Vagina (tissue), 2 donors: ENCODE results near the gene BACE2. TPM values are rescaled to one million over a fixed set of nuclear protein-coding genes. Genes with fewer than 3 reads are reported as not detected.

ENCODE experiments used
- DNase-seq, 2 donors: peaks; one replicate each; pipeline ENCODE4 v3.0.0-alpha.2; 2017; ENCODE audit errors: extremely low spot score in 2 of 2
- H3K27ac ChIP-seq: fragments of 200-600 bp; sonication (generic); one replicate; pipeline ENCODE4 v1.5.1; 2019
- H3K27me3 ChIP-seq: fragments of 200-600 bp; sonication (generic); one replicate; pipeline ENCODE4 v1.5.1; 2019
- H3K36me3 ChIP-seq, 2 donors: fragments of 200-600 bp; sonication (generic); one replicate each; pipeline ENCODE4 v1.5.1; 2017 to 2019
- H3K4me1 ChIP-seq: fragments of 200-600 bp; sonication (generic); one replicate; pipeline ENCODE4 v1.5.1; 2019
- H3K4me3 ChIP-seq, 2 donors: fragments of 200-600 bp; sonication (generic); 1 replicate in 1 of 2; 2 replicates in 1 of 2; pipeline ENCODE4 v1.5.1; 2016 to 2019
- H3K9me3 ChIP-seq: fragments of 200-600 bp; sonication (generic); one replicate; pipeline ENCODE4 v1.5.1; 2019
- POLR2A ChIP-seq, 2 donors: fragments of 450-650 bp; IDR thresholded peaks; one replicate each; pipeline ENCODE4 v1.6.1; 2017; ENCODE audit warnings: antibody characterized with exemption in 2 of 2, mild to moderate bottlenecking in 2 of 2, moderate library complexity in 2 of 2
- POLR2AphosphoS5 ChIP-seq, 2 donors: sonication (generic); formaldehyde crosslinking; IDR thresholded peaks; one replicate each; pipeline ENCODE4 v1.9.0; 2017; ENCODE audit warnings: antibody characterized with exemption in 2 of 2, mild to moderate bottlenecking in 2 of 2, low read depth in 1 of 2; ENCODE audit not compliant: insufficient read depth in 1 of 2
- intact Hi-C: fragments of 100-400 bp; cut with DNase I; formaldehyde crosslinking; loops from one replicate; pipeline ENCODE4 v1.15.1; 2023
- total RNA-seq: library from RNA; depleted of rRNA; stranded (reverse); fragments of >200 nt; gene quantifications from one replicate; pipeline ENCODE4 v1.2.3, GENCODE V29; 2016
- TF ChIP-seq, protein P1 (sequence below), 3 experiments: fragments of 450-650 bp in 2 of 3; fragments of 200-600 bp in 1 of 3; sonication (generic) in 1 of 3; IDR thresholded peaks; one replicate each; pipeline ENCODE4 v1.5.1; 2017 to 2019; ENCODE audit warnings: antibody characterized with exemption in 3 of 3, mild to moderate bottlenecking in 2 of 3, moderate library complexity in 2 of 3

Gene BACE2
- total RNA-seq, 1 donor from 2014 or later = 43.7 TPM

DNA sequence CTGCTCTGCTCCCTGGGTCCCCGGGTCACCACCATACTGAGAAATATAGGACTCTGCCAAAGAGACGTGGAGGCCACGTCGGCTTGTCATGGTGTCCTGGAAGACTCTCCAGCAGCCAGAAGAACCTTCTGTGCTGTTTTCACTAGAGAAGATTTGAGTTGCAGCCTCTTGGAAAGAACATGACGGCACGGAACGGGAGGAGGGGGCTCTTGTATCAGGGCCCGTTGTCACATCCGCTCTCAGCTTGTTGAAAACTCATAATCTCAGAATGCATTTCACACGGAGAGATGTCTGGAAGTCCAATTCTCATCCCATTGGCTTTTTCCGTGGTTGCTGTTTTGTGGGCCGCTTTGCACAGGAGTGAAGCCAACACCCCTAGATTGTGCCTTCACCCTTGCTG, 109.2 kb downstream of the BACE2 start:
- peaks cover 0 to 10% of the 10 kb centered on the region in 2 donors for H3K36me3 ChIP-seq
- no peak for DNase-seq
- H3K27ac ChIP-seq = no peak overlapping the region
- H3K27me3 ChIP-seq = no peaks in the 10 kb centered on the region
- H3K4me1 ChIP-seq = no peaks in the 10 kb centered on the region
- H3K9me3 ChIP-seq = no peaks in the 10 kb centered on the region
- intact Hi-C loops = no loop called here
- no peak overlapping the region for H3K4me3 ChIP-seq
- TF ChIP-seq, protein P1, sequence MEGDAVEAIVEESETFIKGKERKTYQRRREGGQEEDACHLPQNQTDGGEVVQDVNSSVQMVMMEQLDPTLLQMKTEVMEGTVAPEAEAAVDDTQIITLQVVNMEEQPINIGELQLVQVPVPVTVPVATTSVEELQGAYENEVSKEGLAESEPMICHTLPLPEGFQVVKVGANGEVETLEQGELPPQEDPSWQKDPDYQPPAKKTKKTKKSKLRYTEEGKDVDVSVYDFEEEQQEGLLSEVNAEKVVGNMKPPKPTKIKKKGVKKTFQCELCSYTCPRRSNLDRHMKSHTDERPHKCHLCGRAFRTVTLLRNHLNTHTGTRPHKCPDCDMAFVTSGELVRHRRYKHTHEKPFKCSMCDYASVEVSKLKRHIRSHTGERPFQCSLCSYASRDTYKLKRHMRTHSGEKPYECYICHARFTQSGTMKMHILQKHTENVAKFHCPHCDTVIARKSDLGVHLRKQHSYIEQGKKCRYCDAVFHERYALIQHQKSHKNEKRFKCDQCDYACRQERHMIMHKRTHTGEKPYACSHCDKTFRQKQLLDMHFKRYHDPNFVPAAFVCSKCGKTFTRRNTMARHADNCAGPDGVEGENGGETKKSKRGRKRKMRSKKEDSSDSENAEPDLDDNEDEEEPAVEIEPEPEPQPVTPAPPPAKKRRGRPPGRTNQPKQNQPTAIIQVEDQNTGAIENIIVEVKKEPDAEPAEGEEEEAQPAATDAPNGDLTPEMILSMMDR (IDR thresholded peaks at IDR 0.05) = no peak
- no peak for TF ChIP-seq POLR2A (IDR thresholded peaks at IDR 0.05)
- no peak for TF ChIP-seq POLR2AphosphoS5 (IDR thresholded peaks at IDR 0.05; ENCODE audit: insufficient read depth in 1 of 2, low read depth in 1 of 2)

DNA sequence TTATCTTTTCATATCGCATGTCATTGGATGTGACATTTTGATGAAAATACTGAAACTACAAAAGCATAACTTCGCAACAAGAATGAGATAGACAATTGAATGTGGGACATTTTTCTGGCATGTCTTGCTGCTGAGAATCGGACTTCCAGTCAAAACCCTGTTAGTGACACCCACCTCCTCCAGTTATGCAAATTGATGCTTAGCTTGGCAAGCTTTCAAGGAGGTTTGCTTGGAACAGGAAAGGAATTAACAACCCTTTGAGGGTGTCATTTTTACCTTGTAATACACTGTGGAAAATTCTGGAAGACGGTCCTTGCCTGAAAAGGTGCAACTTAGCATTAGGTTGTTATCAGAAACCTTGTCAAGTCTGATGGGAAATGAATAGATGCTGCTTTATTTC, 109.9 kb downstream of the BACE2 start:
- intact Hi-C loops = no loop called here
- H3K27me3 ChIP-seq = no peaks in the 10 kb centered on the region
- H3K4me3 ChIP-seq = no peak overlapping the region
- TF ChIP-seq, protein P1 (IDR thresholded peaks at IDR 0.05) = no peak
- TF ChIP-seq POLR2AphosphoS5 (IDR thresholded peaks at IDR 0.05; ENCODE audit: insufficient read depth in 1 of 2, low read depth in 1 of 2) = no peak
- TF ChIP-seq POLR2A (IDR thresholded peaks at IDR 0.05) = no peak
- no peaks in the 10 kb centered on the region for H3K9me3 ChIP-seq
- no peak overlapping the region for H3K27ac ChIP-seq
- H3K4me1 ChIP-seq = no peaks in the 10 kb centered on the region
- H3K36me3 ChIP-seq = peaks cover 0 to 10% of the 10 kb centered on the region in 2 donors
- no peak for DNase-seq

DNA sequence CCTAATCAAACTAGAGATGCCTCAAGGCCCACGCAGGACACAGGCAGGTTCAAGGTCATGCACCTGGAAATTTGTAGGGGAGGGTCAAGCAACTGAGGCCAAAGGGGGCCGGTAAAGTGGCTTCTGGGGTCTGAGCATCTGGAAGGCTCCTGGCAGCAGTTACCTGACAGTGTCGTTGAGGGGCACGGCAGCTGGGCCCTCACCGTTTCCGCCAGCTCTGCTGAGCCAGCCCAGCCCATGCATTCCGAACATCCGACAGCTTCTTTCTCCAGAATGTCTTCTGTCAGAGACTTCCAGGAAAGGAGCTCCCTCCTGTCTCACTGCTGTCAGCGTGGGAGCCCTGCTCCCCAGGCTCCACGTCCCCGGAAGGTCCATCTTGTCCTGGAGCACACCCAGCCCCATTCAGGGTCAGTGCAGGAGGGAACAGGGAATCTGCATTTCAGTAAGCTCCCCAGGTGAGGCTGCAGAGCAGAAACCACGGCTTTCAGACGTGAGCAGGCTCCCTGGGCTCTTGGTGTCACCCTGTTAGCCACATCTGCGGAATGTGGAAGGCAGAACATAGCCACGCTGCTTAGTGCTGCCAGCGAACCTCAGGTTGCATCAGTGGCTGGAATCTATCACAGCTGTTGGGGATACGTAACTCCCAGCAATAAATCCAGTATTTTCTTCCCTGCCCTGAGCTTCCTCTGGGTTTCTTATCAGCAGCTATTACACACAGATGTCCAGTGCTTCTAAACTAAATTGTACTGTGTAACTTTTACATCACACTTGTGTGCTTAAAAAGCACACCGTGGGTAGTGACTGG, 112.4 kb downstream of the BACE2 start:
- DNase-seq = no peak
- H3K27ac ChIP-seq = no peak overlapping the region
- H3K36me3 ChIP-seq = peaks cover 0 to 4% of the 10 kb centered on the region in 2 donors
- intact Hi-C loops = loop anchor here (10.0 kb wide), 1 partner anchor 184 kb away; no protein-coding TSS in a partner anchor
- TF ChIP-seq, protein P1 (IDR thresholded peaks at IDR 0.05) = no peak
- TF ChIP-seq POLR2A (IDR thresholded peaks at IDR 0.05) = no peak
- no peak for TF ChIP-seq POLR2AphosphoS5 (IDR thresholded peaks at IDR 0.05; ENCODE audit: insufficient read depth in 1 of 2, low read depth in 1 of 2)
- H3K9me3 ChIP-seq = no peaks in the 10 kb centered on the region
- H3K27me3 ChIP-seq = no peaks in the 10 kb centered on the region
- H3K4me3 ChIP-seq = no peak overlapping the region
- no peaks in the 10 kb centered on the region for H3K4me1 ChIP-seq

DNA sequence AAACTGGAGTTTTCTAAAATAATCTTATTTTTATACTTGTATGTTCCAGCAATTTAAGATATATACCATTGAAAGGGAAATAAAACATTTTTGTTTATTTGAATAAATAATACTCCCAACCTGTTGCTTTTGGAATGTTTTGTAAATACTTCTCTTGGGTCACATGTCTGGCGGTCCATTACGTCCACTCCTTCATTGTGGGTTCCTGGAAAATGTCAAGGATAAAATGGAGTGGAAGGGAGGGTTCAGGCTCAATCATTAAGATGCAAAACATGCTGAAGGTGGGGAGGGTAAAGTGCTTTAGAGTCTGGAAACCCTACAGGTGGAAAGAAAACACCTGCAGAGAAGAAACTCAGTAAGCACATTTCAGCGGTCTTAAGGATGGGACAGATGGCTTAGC, 114.5 kb downstream of the BACE2 start:
- DNase-seq = no peak
- Histone ChIP-seq H3K9me3 (no peaks in the 10 kb centered on the region), H3K4me3 (no peak overlapping the region), H3K36me3 (no peaks in the 10 kb centered on the region), H3K27ac (no peak overlapping the region), H3K27me3 (no peaks in the 10 kb centered on the region), H3K4me1 (no peaks in the 10 kb centered on the region)
- intact Hi-C loops = loop anchor here (10.0 kb wide), 1 partner anchor 182 kb away; no protein-coding TSS in a partner anchor
- TF ChIP-seq POLR2A (IDR thresholded peaks at IDR 0.05) (no peak), POLR2AphosphoS5 (IDR thresholded peaks at IDR 0.05; ENCODE audit: insufficient read depth in 1 of 2, low read depth in 1 of 2) (no peak)
- TF ChIP-seq, protein P1 (IDR thresholded peaks at IDR 0.05) = no peak

DNA sequence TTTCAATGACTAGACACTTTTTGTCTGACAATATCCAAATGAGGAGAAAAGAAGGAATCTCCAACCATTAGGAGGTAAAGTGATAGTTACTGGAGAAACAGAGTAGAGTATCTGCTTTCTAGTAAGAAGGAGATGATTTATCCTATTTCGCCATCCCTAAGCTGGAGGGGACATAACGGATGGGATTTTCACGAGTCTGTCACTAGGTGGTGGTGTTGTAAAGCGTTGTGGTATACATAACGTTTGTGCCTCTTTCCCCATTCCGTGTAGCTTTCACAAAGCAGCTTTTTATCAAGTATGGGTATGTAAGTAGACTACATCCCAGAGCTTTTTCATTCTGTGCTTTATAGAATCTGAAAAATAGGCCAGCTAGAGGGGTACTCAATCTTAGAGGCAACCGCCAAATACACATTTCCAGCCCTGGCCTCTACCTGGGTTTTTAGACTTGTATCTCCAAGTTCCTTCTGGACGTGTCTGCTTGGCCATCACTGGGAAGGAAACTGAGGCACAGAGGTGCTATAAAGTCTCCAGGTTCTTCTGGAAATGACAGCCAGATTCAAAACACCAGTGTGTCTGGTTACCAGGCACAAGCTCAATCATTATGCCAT, 115.4 kb downstream of the BACE2 start:
- no peaks in the 10 kb centered on the region for H3K4me1 ChIP-seq
- TF ChIP-seq POLR2A (IDR thresholded peaks at IDR 0.05) (no peak), POLR2AphosphoS5 (IDR thresholded peaks at IDR 0.05; ENCODE audit: insufficient read depth in 1 of 2, low read depth in 1 of 2) (peak in 1 of 2 donors; percentile 40)
- TF ChIP-seq, protein P1 (IDR thresholded peaks at IDR 0.05) = peak in 2 of 3 experiments; percentile 61 to 77
- no peak overlapping the region for H3K27ac ChIP-seq
- H3K4me3 ChIP-seq = no peak overlapping the region
- no peaks in the 10 kb centered on the region for H3K36me3 ChIP-seq
- no peaks in the 10 kb centered on the region for H3K27me3 ChIP-seq
- DNase-seq = no peak
- intact Hi-C loops = loop anchor here (10.0 kb wide), 1 partner anchor 181 kb away; no protein-coding TSS in a partner anchor
- H3K9me3 ChIP-seq = no peaks in the 10 kb centered on the region
